Keratinocyte (primary cell): ENCODE measurements around the gene KIAA0586. TPM values are rescaled to one million over a fixed set of nuclear protein-coding genes. Genes with fewer than 3 reads are reported as not detected.
"Not testable (repeated sequence)": the region's sequence is repeated elsewhere in the genome, so short reads cannot be mapped to it uniquely, and the experiment has no call there.

Experiments
- DNase-seq: peaks from one replicate; pipeline ENCODE4 v3.0.0-alpha.2; 2011; ENCODE audit warnings: low read depth, missing footprints, low spot score
- FAIRE-seq: peaks from 2 replicates; lab custom pipeline; 2011; peaks lifted over from hg19 to GRCh38; lab: Jason Lieb, UNC
- H2AFZ ChIP-seq: 2 replicates; pipeline ENCODE4 v1.6.0; 2012; ENCODE audit warnings: low read length, control low read depth, inconsistent platforms; ENCODE audit not compliant: control insufficient read depth
- H3K27ac ChIP-seq: 2 replicates; pipeline ENCODE4 v1.5.1; 2011; ENCODE audit warnings: low read length; ENCODE audit not compliant: control insufficient read depth, insufficient read depth
- H3K27me3 ChIP-seq: 3 replicates; pipeline ENCODE4 v1.6.0; 2011; ENCODE audit warnings: low read length; ENCODE audit not compliant: control insufficient read depth, insufficient read depth; ENCODE audit errors: extremely low read depth
- H3K36me3 ChIP-seq, 2 experiments: 2 replicates in 1 of 2; 3 replicates in 1 of 2; pipeline ENCODE4 v1.5.1; 2011; ENCODE audit warnings: low read length in 2 of 2, mild to moderate bottlenecking in 1 of 2; ENCODE audit not compliant: control insufficient read depth in 2 of 2, insufficient read depth in 2 of 2; ENCODE audit errors: extremely low read depth in 1 of 2
- H3K4me1 ChIP-seq: 3 replicates; pipeline ENCODE4 v1.5.1; 2011; ENCODE audit warnings: low read length; ENCODE audit not compliant: control insufficient read depth, insufficient read depth; ENCODE audit errors: extremely low read depth
- H3K4me2 ChIP-seq: 3 replicates; pipeline ENCODE4 v1.6.0; 2011; ENCODE audit warnings: low read depth, low read length; ENCODE audit not compliant: control insufficient read depth, insufficient read depth; ENCODE audit errors: extremely low read depth
- H3K4me3 ChIP-seq, 3 experiments: fragments of 200-600 bp in 1 of 3; sonication (generic) in 1 of 3; 2 replicates in 2 of 3; 3 replicates in 1 of 3; pipeline ENCODE4 v1.5.1; 2011 to 2016; ENCODE audit warnings: low read length in 3 of 3, mild to moderate bottlenecking in 3 of 3, control low read depth in 2 of 3, inconsistent platforms in 1 of 3, low read depth in 1 of 3, mixed read lengths in 1 of 3, mixed run types in 1 of 3, moderate library complexity in 1 of 3; ENCODE audit not compliant: control insufficient read depth in 2 of 3, insufficient read depth in 2 of 3; ENCODE audit errors: extremely low read depth in 1 of 3
- H3K79me2 ChIP-seq: 2 replicates; pipeline ENCODE4 v1.6.0; 2012; ENCODE audit warnings: low read length; ENCODE audit not compliant: control insufficient read depth, insufficient read depth
- H3K9ac ChIP-seq: 3 replicates; pipeline ENCODE4 v1.6.0; 2011; ENCODE audit warnings: low read length; ENCODE audit not compliant: control insufficient read depth, insufficient read depth; ENCODE audit errors: extremely low read depth
- H3K9me1 ChIP-seq: 3 replicates; pipeline ENCODE4 v1.6.0; 2011; ENCODE audit warnings: low read length; ENCODE audit not compliant: control insufficient read depth, insufficient read depth; ENCODE audit errors: extremely low read depth
- H3K9me3 ChIP-seq: 2 replicates; pipeline ENCODE4 v1.5.1; 2012; ENCODE audit warnings: low read depth, low read length; ENCODE audit not compliant: control insufficient read depth
- H4K20me1 ChIP-seq: 3 replicates; pipeline ENCODE4 v1.6.0; 2011; ENCODE audit warnings: low read length; ENCODE audit not compliant: control insufficient read depth, insufficient read depth; ENCODE audit errors: extremely low read depth
- CTCF ChIP-seq, 3 experiments: IDR thresholded peaks in 1 of 3; conservative IDR thresholded peaks in 1 of 3; optimal IDR thresholded peaks in 1 of 3; 2 replicates in 2 of 3; 3 replicates in 1 of 3; pipeline versions ENCODE3 to v1.5.1; 2011; ENCODE audit warnings: low read length in 3 of 3, mild to moderate bottlenecking in 3 of 3, moderate library complexity in 2 of 3, control low read depth in 1 of 3, inconsistent platforms in 1 of 3; ENCODE audit not compliant: insufficient read depth in 2 of 3; ENCODE audit errors: extremely low read depth in 1 of 3
- EZH2 ChIP-seq: IDR thresholded peaks from one replicate; pipeline ENCODE4 v1.6.1; 2012; ENCODE audit warnings: inconsistent platforms, mild to moderate bottlenecking, low read length, moderate library complexity
- dilution Hi-C: fragments of 300-500 bp; cut with MboI; formaldehyde crosslinking; loops from one replicate; pipeline ENCODE4 v1.7.0; 2020; ENCODE audit warnings: low sequenced_read_pairs; ENCODE audit not compliant: extremely low pct_ligation_motif_present
- polyA plus RNA-seq, 5 experiments: library from polyadenylated mRNA; depleted of rRNA in 3 of 5; stranded (reverse) in 3 of 5; stranded (forward) in 1 of 5; unstranded in 1 of 5; fragments of >200 nt; gene quantifications; 1 replicate in 1 of 5; 2 replicates in 3 of 5; 3 replicates in 1 of 5; pipeline versions ENCODE4 v1.2.1 to v1.2.3, GENCODE V29; 2011 to 2012; ENCODE audit warnings: missing spikeins in 2 of 5, low read depth in 1 of 5, low replicate concordance in 1 of 5

KIAA0586 gene
- polyA plus RNA-seq, 1 donor (not counting 4 experiments of a cell fraction or from before 2014, with no cell fraction given): 12.4 TPM

- no peaks in the 10 kb centered on the region for H3K9me3 ChIP-seq
- FAIRE-seq (no peak), DNase-seq (no peak)
- H3K79me2 ChIP-seq: no peaks in the 10 kb centered on the region
- no peak overlapping the region for H3K4me2 ChIP-seq
- no peaks in the 10 kb centered on the region for H3K4me1 ChIP-seq
- H3K4me3 ChIP-seq: no peak overlapping the region
- dilution Hi-C loops: no loop called here
- no peak overlapping the region for H3K9ac ChIP-seq
- H4K20me1 ChIP-seq: no peaks in the 10 kb centered on the region
- TF ChIP-seq CTCF (optimal IDR thresholded peaks at IDR 0.05 in 1 of 3, IDR thresholded peaks at IDR 0.05 in 1 of 3, conservative IDR thresholded peaks at IDR 0.05 in 1 of 3; ENCODE audit: extremely low read depth in 1 of 3, insufficient read depth in 2 of 3, low read length in 3 of 3) (peak in 2 of 3 experiments; percentile 12 to 27), EZH2 (no peak)
- H3K9me1 ChIP-seq: no peaks in the 10 kb centered on the region
- H3K36me3 ChIP-seq: no peaks in the 10 kb centered on the region
- H2AFZ ChIP-seq: no peak overlapping the region
- H3K27ac ChIP-seq: no peak overlapping the region
- no peaks in the 10 kb centered on the region for H3K27me3 ChIP-seq
These were observed 147.1 kb downstream of the KIAA0586 start for GRCh38 chr14:58574623-58575022.

DNA sequence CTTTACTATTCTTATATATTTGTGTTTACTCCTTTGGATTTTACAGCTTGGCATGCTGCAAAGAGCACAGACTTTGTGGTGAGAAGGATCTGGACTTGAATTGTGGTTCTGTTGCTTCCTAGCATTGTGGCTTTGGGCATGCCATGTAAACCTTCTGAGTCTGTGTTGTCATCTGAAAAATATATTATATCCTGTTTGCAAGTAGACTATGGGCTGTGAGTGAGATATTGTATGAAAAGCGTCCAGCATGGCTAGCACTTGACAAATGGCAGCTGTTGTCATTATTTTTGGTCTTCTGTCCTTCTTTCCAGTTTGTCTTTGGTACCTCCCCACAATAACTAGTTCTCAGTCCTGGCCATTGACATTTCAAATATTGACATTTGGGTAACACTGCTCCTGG lies 148.4 kb downstream of the KIAA0586 start:
- Histone ChIP-seq H3K27ac (no peak overlapping the region), H2AFZ (no peak overlapping the region), H3K4me3 (no peak overlapping the region), H3K9ac (no peak overlapping the region), H4K20me1 (no peaks in the 10 kb centered on the region), H3K27me3 (no peaks in the 10 kb centered on the region), H3K4me1 (no peaks in the 10 kb centered on the region), H3K36me3 (no peaks in the 10 kb centered on the region), H3K9me3 (no peaks in the 10 kb centered on the region), H3K4me2 (no peak overlapping the region), H3K9me1 (no peaks in the 10 kb centered on the region), H3K79me2 (no peaks in the 10 kb centered on the region)
- DNase-seq (no peak), FAIRE-seq (no peak)
- dilution Hi-C loops: no loop called here
- TF ChIP-seq EZH2: no peak
- no peak for TF ChIP-seq CTCF (optimal IDR thresholded peaks at IDR 0.05 in 1 of 3, IDR thresholded peaks at IDR 0.05 in 1 of 3, conservative IDR thresholded peaks at IDR 0.05 in 1 of 3; ENCODE audit: extremely low read depth in 1 of 3, insufficient read depth in 2 of 3, low read length in 3 of 3)

DNA sequence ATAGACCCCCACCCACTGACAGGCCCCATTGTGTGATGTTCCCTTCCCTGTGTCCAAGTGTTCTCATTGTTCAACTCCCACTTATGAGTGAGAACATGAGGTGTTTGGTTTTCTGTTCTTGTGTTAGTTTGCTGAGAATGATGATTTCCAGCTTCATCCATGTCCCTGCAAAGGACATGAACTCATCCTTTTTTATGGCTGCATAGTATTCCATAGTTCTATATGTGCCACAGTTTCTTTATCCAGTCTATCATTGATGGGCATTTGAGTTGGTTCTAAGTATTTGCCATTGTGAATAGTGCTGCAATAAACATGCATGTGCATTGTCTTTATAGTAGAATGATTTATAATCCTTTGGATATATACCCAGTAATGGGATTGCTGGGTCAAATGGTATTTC lies 152.5 kb downstream of the KIAA0586 start:
- H3K79me2 ChIP-seq, H3K4me3 ChIP-seq, H3K27me3 ChIP-seq, DNase-seq, FAIRE-seq, H3K9me3 ChIP-seq, H3K4me2 ChIP-seq, H2AFZ ChIP-seq, H3K9ac ChIP-seq, H4K20me1 ChIP-seq, H3K4me1 ChIP-seq, H3K9me1 ChIP-seq, H3K36me3 ChIP-seq, dilution Hi-C loops, H3K27ac ChIP-seq: not testable (repeated sequence)

- H3K9me1 ChIP-seq, H3K27me3 ChIP-seq, H3K9me3 ChIP-seq, H3K79me2 ChIP-seq, dilution Hi-C loops, H3K4me1 ChIP-seq, H4K20me1 ChIP-seq, H3K36me3 ChIP-seq, H3K4me3 ChIP-seq, H2AFZ ChIP-seq, DNase-seq, H3K9ac ChIP-seq, FAIRE-seq, H3K4me2 ChIP-seq, H3K27ac ChIP-seq: not testable (repeated sequence)
These were observed 153.9 kb downstream of the KIAA0586 start for GRCh38 chr14:58581389-58581788.
